Left cardiac atrium (tissue), 4 donors: ENCODE measurements around the gene EPB41L4A. TPM values are rescaled to one million over a fixed set of nuclear protein-coding genes. Genes with fewer than 3 reads are reported as not detected.
"Not testable (repeated sequence)": the region's sequence is repeated elsewhere in the genome, so short reads cannot be mapped to it uniquely, and the experiment has no call there.

ENCODE experiments used
- ATAC-seq, 2 donors: fragments of 200-7000 bp; cut with Tn5 transposase; one replicate each; pipeline ENCODE4 v1.9.1; 2020; ENCODE audit warnings: mild to moderate bottlenecking in 2 of 2, moderate library complexity in 2 of 2
- DNase-seq: peaks from one replicate; pipeline ENCODE4 v3.0.0-alpha.2; 2020
- intact Hi-C, 2 donors: fragments of 100-400 bp; cut with DNase I; formaldehyde crosslinking; loops; one replicate each; pipeline versions ENCODE4 v1.14.1 to v1.15.1; 2022 to 2023
- total RNA-seq, 2 donors: library from RNA; stranded (reverse); fragmentation: NEBNext Ultra II Directional; extraction: Animal tissue kit (Norgen Biotek cat#: 25700); gene quantifications; one replicate each; pipeline ENCODE4 v1.2.1, GENCODE V29; 2021
- donor health status: DM: no; HTN: yes; CAD: no.
- donor health status: DM: no; HTN: yes; CAD: no; lungs with severe emphysema.
- donor health status: DM: yes; HTN: yes; CAD: no.
- donor health status: Dilated cardiomyopathy.

The EPB41L4A gene
- total RNA-seq, 2 donors from 2014 or later, result 28.5 to 31.1 TPM

GRCh38 chr5:112238473-112238872 is 180.6 kb downstream of the EPB41L4A start:
- intact Hi-C loops, result no loop called here
- no peak for ATAC-seq
- DNase-seq, result no peak

- ATAC-seq, result no peak
- DNase-seq, result no peak
- intact Hi-C loops, result no loop called here
These were observed 181.6 kb downstream of the EPB41L4A start for GRCh38 chr5:112237456-112237855.

- DNase-seq (no peak), ATAC-seq (no peak)
- intact Hi-C loops, result no loop called here
These were observed 185.1 kb downstream of the EPB41L4A start for GRCh38 chr5:112234000-112234399.

GRCh38 chr5:112232667-112233066 is 186.4 kb downstream of the EPB41L4A start:
- intact Hi-C loops, result no loop called here
- DNase-seq (no peak), ATAC-seq (no peak)

- ATAC-seq (no peak), DNase-seq (no peak)
- intact Hi-C loops, result no loop called here
These were observed 188.5 kb downstream of the EPB41L4A start for GRCh38 chr5:112230606-112231005.

GRCh38 chr5:112228667-112229066 is 190.4 kb downstream of the EPB41L4A start:
- peak; percentile 87 for DNase-seq
- peak; percentile 98 for ATAC-seq
- intact Hi-C loops, result no loop called here

GRCh38 chr5:112227911-112228631 is 191.0 kb downstream of the EPB41L4A start:
- DNase-seq, result no peak
- intact Hi-C loops, result no loop called here
- ATAC-seq, result peak; percentile 39 to 62

GRCh38 chr5:112226215-112226614 is 192.9 kb downstream of the EPB41L4A start:
- DNase-seq (no peak), ATAC-seq (no peak)
- intact Hi-C loops, result no loop called here

- DNase-seq, intact Hi-C loops, ATAC-seq: not testable (repeated sequence)
These were observed 196.1 kb downstream of the EPB41L4A start for GRCh38 chr5:112222997-112223396.

- ATAC-seq, result peak in 1 of 2 donors; percentile 23
- intact Hi-C loops, result no loop called here
- DNase-seq, result no peak
These were observed 197.9 kb downstream of the EPB41L4A start for GRCh38 chr5:112221128-112221527.

- intact Hi-C loops, result no loop called here
- DNase-seq, result no peak
These were observed 200.1 kb downstream of the EPB41L4A start for GRCh38 chr5:112219000-112219399.

GRCh38 chr5:112217843-112218579 is 201.1 kb downstream of the EPB41L4A start:
- ATAC-seq (peak in 1 of 2 donors; percentile 21), DNase-seq (no peak)
- intact Hi-C loops, result no loop called here

More at GRCh38 chr5:112219000-112219399, 200.1 kb downstream of the EPB41L4A start:
- ATAC-seq, result no peak

- DNase-seq (no peak), ATAC-seq (no peak)
These were observed 202.9 kb downstream of the EPB41L4A start for GRCh38 chr5:112216140-112216539.

GRCh38 chr5:112210430-112211005 is 208.6 kb downstream of the EPB41L4A start:
- DNase-seq, result peak; percentile 47
- peak in 1 of 2 donors; percentile 68 for ATAC-seq
- intact Hi-C loops, result loop anchor here (1.0 to 5.0 kb wide), 2 partner anchors 210 to 212 kb away; no protein-coding TSS in a partner anchor

More at GRCh38 chr5:112216140-112216539, 202.9 kb downstream of the EPB41L4A start:
- intact Hi-C loops, result no loop called here

GRCh38 chr5:112208699-112209615 is 210.1 kb downstream of the EPB41L4A start:
- ATAC-seq (no peak), DNase-seq (no peak)
- intact Hi-C loops, result no loop called here

GRCh38 chr5:112208195-112208594 is 210.9 kb downstream of the EPB41L4A start:
- ATAC-seq, intact Hi-C loops, DNase-seq: not testable (repeated sequence)

GRCh38 chr5:112205846-112206245 is 213.2 kb downstream of the EPB41L4A start:
- no peak for DNase-seq
- intact Hi-C loops, result no loop called here
- no peak for ATAC-seq

- DNase-seq, result no peak
- peak in 1 of 2 donors; percentile 64 for ATAC-seq
- intact Hi-C loops, result no loop called here
These were observed 215.8 kb downstream of the EPB41L4A start for GRCh38 chr5:112203229-112203628.

- DNase-seq, result no peak
- ATAC-seq, result no peak
- intact Hi-C loops, result no loop called here
These were observed 216.4 kb downstream of the EPB41L4A start for GRCh38 chr5:112202694-112203093.
